HepG2 (cell line): ENCODE data around the gene BST2. TPM values are rescaled to one million over a fixed set of nuclear protein-coding genes. Genes with fewer than 3 reads are reported as not detected.
A peak's percentile ranks its signal among the peaks of the same experiment; 100 is the strongest.

Experiments
- DBP ChIP-seq: sonication (generic); formaldehyde crosslinking; IDR thresholded peaks from 2 replicates; pipeline ENCODE4 v1.4.0; 2020; ENCODE audit warnings: missing genetic modification reagents; ENCODE audit errors: not compliant biosample characterization
- EP300 ChIP-seq, 3 experiments: sonication (generic) in 1 of 3; formaldehyde crosslinking in 1 of 3; IDR thresholded peaks; 2 replicates each; pipeline versions ENCODE4 v1.5.1 to v1.6.1; 2011 to 2020; ENCODE audit warnings: low read depth in 2 of 3, low read length in 2 of 3, borderline replicate concordance in 1 of 3, improper control_type of control experiment in 1 of 3, mild to moderate bottlenecking in 1 of 3, missing genetic modification reagents in 1 of 3, moderate library complexity in 1 of 3
- KIAA2018 ChIP-seq: sonication (generic); formaldehyde crosslinking; IDR thresholded peaks from 2 replicates; pipeline ENCODE4 v1.5.0; 2020; ENCODE audit warnings: mild to moderate bottlenecking, missing genetic modification reagents, borderline replicate concordance
- MED8 ChIP-seq: sonication (generic); formaldehyde crosslinking; IDR thresholded peaks from 2 replicates; pipeline ENCODE4 v1.8.1; 2023; ENCODE audit warnings: mild to moderate bottlenecking, missing genetic modification reagents; ENCODE audit not compliant: insufficient replicate concordance
- MYPOP ChIP-seq: sonication (generic); formaldehyde crosslinking; IDR thresholded peaks from 2 replicates; pipeline ENCODE4 v1.8.1; 2023; ENCODE audit warnings: mild to moderate bottlenecking, moderate library complexity, missing genetic modification reagents
- SRY ChIP-seq: sonication (generic); formaldehyde crosslinking; IDR thresholded peaks from 2 replicates; pipeline ENCODE4 v1.8.0; 2022; ENCODE audit warnings: mild to moderate bottlenecking, missing genetic modification reagents
- ZNF367 ChIP-seq: sonication (generic); formaldehyde crosslinking; IDR thresholded peaks from 2 replicates; pipeline ENCODE4 v1.4.0; 2020; ENCODE audit warnings: missing genetic modification reagents, borderline replicate concordance
- ZNF687 ChIP-seq: sonication (generic); formaldehyde crosslinking; IDR thresholded peaks from 2 replicates; pipeline ENCODE4 v1.5.1; 2020; ENCODE audit warnings: mild to moderate bottlenecking, missing genetic modification reagents, moderate library complexity
- polyA plus RNA-seq, 8 experiments: library from polyadenylated mRNA; depleted of rRNA in 3 of 8; stranded (reverse) in 7 of 8; unstranded in 1 of 8; fragments of >200 nt; fragmentation: Illumina TruSeq in 4 of 8; extraction: Trizol in 4 of 8; gene quantifications; 2 replicates each; pipeline versions ENCODE4 v1.2.1 to v1.2.3, GENCODE V29; 2011 to 2016; ENCODE audit warnings: low read depth in 4 of 8, missing spikeins in 1 of 8, mixed read lengths in 1 of 8; ENCODE audit not compliant: insufficient read depth in 1 of 8
- total RNA-seq, 5 experiments: library from RNA; depleted of rRNA; stranded (reverse); fragments of >200 nt; fragmentation: Illumina TruSeq; extraction: Trizol; gene quantifications; 2 replicates each; pipeline ENCODE4 v1.2.3, GENCODE V29; 2016; ENCODE audit warnings: low read depth in 1 of 5

Gene BST2
- total and polyA plus RNA-seq, 2 of the 13 experiments (the other 11 are each of a cell fraction or from before 2014, with no cell fraction given) = 58.8 to 93.8 TPM

GRCh38 chr19:17419621-17420474 is 14.4 kb upstream of the BST2 start, which contains the start of gene MVB12A (continued):
- TF ChIP-seq DBP = peak; percentile 41
- TF ChIP-seq MYPOP (CRISPR knock-in tag) = no peak
- TF ChIP-seq MED8 = no peak
- TF ChIP-seq SRY = peak; percentile 44; the same call in 1 of the 2 replicates
- peak; percentile 30 to 38; a peak in 2 of 4 replicates for TF ChIP-seq EP300 (IDR thresholded peaks at IDR 0.05; ENCODE audit: low read depth in 2 of 2, low read length in 2 of 2)
- TF ChIP-seq EP300 (CRISPR knock-in tag; IDR thresholded peaks at IDR 0.05; ENCODE audit: borderline replicate concordance) = peak; percentile 18; the same call in 1 of the 2 replicates
- TF ChIP-seq ZNF687 = peak; percentile 81
- TF ChIP-seq KIAA2018 = no peak
- peak; percentile 69; the same call in 1 of the 2 replicates for TF ChIP-seq ZNF367 (CRISPR knock-in tag)
